DMS 273 treated with DMSO at 0.1 percent for 48 hours (cell line): ENCODE results near the gene FZD10.

Experiments
- DNase-seq: peaks from one replicate; lab custom pipeline; 2025; lab: John Stamatoyannopoulos, UW

FZD10 gene

GRCh38 chr12:130205495-130205894, 43.2 kb downstream of the FZD10 start:
- no peak for DNase-seq

GRCh38 chr12:130212384-130212989, 50.2 kb downstream of the FZD10 start:
- no peak for DNase-seq

- DNase-seq = no peak
Observed at GRCh38 chr12:130213249-130213648, 51.0 kb downstream of the FZD10 start.

GRCh38 chr12:130214686-130215395, 52.6 kb downstream of the FZD10 start:
- DNase-seq = no peak
